Fibroblast of mammary gland (primary cell): Measurements from ENCODE around the gene LY9.

ENCODE experiments used
- DNase-seq: peaks from one replicate; pipeline ENCODE4 v3.0.0-alpha.2; 2010; ENCODE audit warnings: low read depth
- H3K4me3 ChIP-seq: 2 replicates; pipeline ENCODE4 v1.5.1; 2011; ENCODE audit warnings: low read depth, mild to moderate bottlenecking, low read length, moderate library complexity; ENCODE audit not compliant: control insufficient read depth
- CTCF ChIP-seq: conservative IDR thresholded peaks from 2 replicates; pipeline ENCODE4 v1.5.1; 2011; ENCODE audit warnings: low read depth, low read length, inconsistent platforms; ENCODE audit not compliant: control insufficient read depth, insufficient read depth

The LY9 gene, protein sequence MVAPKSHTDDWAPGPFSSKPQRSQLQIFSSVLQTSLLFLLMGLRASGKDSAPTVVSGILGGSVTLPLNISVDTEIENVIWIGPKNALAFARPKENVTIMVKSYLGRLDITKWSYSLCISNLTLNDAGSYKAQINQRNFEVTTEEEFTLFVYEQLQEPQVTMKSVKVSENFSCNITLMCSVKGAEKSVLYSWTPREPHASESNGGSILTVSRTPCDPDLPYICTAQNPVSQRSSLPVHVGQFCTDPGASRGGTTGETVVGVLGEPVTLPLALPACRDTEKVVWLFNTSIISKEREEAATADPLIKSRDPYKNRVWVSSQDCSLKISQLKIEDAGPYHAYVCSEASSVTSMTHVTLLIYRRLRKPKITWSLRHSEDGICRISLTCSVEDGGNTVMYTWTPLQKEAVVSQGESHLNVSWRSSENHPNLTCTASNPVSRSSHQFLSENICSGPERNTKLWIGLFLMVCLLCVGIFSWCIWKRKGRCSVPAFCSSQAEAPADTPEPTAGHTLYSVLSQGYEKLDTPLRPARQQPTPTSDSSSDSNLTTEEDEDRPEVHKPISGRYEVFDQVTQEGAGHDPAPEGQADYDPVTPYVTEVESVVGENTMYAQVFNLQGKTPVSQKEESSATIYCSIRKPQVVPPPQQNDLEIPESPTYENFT

DNA sequence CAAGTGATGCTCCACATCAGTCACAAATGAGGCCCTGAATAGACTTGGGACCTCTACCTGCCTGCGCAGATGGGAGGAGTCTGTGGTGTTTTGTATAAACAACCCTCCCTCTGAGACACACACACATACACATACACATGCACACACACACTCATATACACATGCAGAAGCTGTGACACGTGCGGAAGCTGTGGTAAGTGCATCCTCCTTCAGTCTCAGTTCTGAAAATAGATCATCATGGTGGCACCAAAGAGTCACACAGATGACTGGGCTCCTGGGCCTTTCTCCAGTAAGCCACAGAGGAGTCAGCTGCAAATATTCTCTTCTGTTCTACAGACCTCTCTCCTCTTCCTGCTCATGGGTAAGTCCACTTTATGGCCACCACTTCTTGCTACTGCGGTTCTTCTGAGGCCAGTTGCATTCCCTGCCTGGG is at the start of gene LY9:
Gene LY9 (plus strand): TSS at position 224 of the 433 bp plus-strand sequence. CDS start 14 bp downstream, at position 238.
- no peak within 1 kb of the TSS for H3K4me3 ChIP-seq
- no peak for TF ChIP-seq CTCF
- no peak for DNase-seq

DNA sequence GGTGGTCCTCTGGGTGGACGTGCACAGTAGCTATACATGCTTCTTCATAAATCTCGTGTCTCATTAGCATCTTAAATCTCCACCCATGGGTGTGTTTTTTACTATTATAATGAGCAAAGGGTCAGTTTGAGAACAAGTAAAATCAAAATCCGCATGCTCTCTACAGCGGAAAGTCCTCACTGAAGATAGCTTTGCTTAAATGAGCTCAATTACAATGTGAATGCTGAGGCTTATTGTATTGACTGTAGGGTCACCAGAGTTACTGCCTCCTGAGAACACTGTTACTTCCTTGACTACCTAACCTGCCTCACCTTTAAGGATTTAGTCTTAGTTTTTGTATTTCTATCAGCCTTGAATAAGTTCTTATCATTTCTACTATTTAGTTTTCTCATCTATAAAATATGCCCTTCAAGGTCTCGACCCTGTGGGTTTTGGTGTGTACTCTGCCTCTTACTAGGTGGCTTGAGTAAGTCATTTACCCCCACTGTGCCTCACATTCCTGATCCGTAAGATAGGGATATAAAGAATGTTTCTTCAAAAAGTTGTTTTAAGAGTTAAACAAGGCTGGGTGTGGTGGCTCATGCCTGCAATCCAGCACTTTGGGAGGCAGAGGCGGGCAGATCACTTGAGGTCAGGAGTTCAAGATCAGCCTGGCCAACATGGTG is 49.0 kb upstream of the LY9 start:
- H3K4me3 ChIP-seq = no peak overlapping the region
- TF ChIP-seq CTCF = no peak
- DNase-seq = no peak

- no peak for DNase-seq
Measured at GRCh38 chr1:160747717-160748116, 48.3 kb upstream of the LY9 start.

GRCh38 chr1:160748181-160748877 is 47.6 kb upstream of the LY9 start:
- peak; percentile 6 for TF ChIP-seq CTCF
- no peak overlapping the region for H3K4me3 ChIP-seq
- DNase-seq = peak; percentile 8

More at GRCh38 chr1:160747717-160748116, 48.3 kb upstream of the LY9 start:
- no peak overlapping the region for H3K4me3 ChIP-seq
- no peak for TF ChIP-seq CTCF

DNA sequence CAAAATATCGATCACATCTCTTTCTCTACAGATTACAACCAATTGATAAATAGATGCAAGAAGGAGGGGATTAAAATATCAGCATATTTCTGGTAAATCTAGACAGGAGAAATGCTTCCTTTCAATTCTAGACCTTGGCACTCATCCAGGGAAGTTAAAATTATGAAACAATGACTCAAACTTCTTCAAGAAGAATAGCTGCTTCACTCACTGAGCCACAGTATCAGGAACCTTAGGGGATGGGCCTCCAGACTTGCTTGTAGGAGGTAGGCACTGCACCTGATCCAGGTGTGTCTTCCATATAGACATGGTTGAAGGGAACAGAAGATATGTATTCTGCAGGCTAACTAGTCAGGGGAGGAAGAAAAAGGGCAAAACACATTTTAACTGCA is 47.1 kb upstream of the LY9 start:
- no peak overlapping the region for H3K4me3 ChIP-seq
- no peak for TF ChIP-seq CTCF
- no peak for DNase-seq

GRCh38 chr1:160750608-160751007 is 45.4 kb upstream of the LY9 start:
- no peak for DNase-seq
- H3K4me3 ChIP-seq = no peak overlapping the region
- no peak for TF ChIP-seq CTCF
